ENCODE results near the gene GRID1.

Gene GRID1

DNA sequence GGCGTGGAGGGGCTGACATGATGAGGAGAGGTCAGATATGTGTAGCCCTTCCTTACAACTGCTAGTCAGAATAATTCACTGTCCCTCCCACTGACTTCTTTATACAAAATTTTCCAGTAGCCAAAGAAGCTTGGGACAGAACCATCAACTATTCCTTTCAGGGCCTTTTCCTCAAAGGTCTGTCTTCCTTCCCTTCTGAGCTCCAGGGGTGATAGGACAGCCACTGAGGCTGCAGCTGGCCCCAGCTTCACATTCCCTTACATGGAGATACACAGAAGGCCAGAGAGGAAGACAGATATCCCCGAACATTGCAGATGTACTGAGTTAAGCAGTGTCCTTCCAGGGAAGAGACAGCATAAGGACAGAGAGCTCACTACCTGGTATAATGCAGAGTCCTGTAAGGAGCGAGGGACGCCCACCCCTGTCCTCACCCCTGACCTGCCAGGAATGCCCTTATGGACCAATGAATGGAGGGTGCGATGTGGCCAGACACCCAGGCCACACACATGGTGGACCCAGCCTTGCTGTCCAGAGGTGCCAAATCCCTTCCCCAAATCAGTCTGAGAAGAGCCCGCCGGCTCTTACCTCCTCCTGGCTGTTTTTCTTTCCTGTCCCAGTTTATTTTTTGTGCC lies 754.7 kb downstream of the GRID1 start:
- no peak for DNase-seq (ENCODE audit: low read depth in 4 of 4, low spot score in 1 of 4)

DNA sequence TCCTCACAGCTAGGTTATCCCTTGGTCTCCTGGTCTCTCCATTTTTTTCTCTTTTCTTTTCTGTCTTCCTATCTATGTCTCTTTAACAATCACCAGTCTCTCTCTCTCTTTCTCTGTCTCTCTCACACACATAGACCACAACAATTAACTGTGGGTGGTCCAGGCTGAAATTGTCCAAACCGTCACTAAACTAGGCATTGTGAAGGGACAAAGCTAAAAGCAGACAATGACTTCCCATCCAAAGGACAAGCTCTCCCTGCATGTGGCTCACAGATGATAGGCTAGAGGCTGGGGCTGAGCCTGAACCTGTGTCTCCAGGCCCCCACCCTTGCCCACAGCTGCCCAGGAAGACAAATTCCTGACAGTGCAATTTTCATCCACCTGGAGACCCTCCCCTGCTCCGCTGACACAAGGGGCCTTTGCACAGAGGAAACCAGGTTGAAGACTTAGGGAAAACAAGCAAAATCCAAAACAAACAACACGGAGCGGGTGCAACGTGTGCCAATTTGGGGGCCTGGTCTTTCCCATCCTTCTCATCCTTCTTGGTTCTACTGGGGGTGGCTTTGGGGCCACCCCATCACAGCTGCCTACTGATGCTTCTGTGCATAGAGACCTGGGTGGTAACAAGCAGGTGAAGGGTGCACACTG lies 755.4 kb downstream of the GRID1 start:
- DNase-seq (ENCODE audit: low read depth in 4 of 4, low spot score in 1 of 4): no peak

DNA sequence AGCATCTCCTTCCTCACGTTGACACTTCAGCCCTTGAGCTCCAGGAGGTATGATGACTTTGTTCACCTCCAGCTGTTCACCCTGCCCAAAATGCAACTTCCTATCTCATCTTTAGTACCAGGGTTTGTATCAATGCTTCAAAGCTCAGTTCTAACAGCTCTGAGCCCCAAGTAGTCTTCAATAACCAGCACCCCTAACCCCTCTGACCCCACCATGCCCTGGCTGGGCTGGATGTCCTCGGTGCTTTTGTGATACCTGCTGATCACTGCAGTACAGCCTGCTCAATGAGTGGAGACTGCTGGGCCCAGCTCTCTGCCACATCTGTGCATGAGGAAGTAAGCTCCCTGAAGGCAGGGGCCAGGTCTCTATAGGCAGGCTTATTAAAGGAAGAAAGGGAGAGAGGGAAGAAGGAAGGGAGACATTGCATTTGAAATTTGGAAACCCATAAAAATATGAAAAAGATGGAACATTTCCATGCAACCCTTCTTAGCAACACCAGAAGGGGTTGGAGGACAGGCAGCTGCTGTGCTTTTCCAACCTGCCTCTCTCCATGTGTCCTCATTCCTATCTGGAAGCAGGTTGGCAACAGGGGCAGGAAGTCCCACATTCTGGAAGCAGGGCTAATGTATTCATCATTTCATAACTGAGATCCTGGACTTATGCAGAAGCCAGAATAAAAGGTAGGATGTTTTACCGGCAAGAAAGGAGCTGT lies 756.1 kb downstream of the GRID1 start:
- no peak for DNase-seq (ENCODE audit: low read depth in 4 of 4, low spot score in 1 of 4)

DNA sequence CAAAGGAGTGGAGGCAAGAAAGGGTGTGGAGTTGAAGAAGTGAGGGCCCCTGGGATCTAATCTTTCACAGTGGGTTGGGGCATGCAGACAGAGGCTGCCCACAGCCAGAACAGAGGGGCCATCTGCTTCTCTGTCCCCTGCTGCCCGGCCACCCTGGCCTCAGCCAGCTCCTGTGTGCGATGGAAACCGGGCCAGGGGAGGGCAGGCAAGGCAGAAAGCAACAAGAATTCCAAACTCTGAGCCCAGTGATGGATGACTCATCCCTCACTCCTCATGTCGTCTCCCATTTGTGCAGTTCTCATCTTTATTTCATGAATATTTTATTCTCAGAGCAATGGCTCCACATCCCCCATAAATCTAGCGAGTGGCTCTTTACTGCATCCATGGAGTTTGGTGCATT lies 757.1 kb downstream of the GRID1 start:
- no peak for DNase-seq (ENCODE audit: low read depth in 4 of 4, low spot score in 1 of 4)

GRCh38 chr10:85608706-85609105 lies 757.9 kb downstream of the GRID1 start:
- no peak for DNase-seq (ENCODE audit: low read depth in 4 of 4, low spot score in 1 of 4)

GRCh38 chr10:85607043-85607695 lies 759.4 kb downstream of the GRID1 start:
- DNase-seq (ENCODE audit: low read depth in 4 of 4, low spot score in 1 of 4): no peak

GRCh38 chr10:85606401-85606800 lies 760.2 kb downstream of the GRID1 start:
- no peak for DNase-seq (ENCODE audit: low read depth in 4 of 4, low spot score in 1 of 4)

GRCh38 chr10:85604884-85605283 lies 761.7 kb downstream of the GRID1 start:
- no peak for DNase-seq (ENCODE audit: low read depth in 4 of 4, low spot score in 1 of 4)

GRCh38 chr10:85604136-85604725 lies 762.4 kb downstream of the GRID1 start:
- DNase-seq (ENCODE audit: low read depth in 4 of 4, low spot score in 1 of 4): no peak

DNA sequence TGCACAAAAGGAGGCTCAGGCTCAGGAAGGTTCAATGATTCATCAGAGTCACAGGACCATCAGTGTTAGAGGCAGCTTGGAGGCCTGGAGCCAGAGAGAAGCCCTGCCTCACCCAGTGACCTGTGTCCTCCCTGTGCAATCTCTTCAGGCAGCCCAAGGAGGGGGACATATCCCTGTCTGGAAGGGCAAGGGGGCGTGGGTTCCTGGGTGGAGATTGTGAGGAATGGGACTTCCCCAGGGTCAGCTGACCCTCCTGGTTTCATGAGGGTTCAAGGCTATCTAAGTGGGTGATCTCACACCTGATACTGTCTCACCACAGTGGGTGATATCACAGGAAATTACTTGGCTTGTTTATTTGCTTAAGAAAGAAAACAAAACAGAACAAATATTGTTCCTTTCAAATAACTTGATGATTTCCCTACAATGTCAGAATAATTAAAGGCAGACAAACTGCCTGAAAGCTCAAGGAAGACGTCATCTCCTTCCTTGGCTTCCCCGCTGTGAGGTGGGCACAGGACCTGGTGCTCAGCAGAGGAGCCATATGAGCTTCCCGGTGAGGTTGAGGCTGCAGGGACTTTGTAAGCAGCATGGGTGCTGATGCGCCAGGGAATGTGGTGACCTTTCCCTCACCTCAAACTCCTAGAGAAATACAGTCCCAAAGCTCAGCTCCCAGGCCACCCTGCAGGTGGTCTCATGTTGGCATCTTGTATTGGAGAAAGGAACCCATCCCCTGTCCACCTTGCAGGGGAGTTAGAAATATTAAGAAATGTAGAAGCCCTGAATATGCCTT lies 763.2 kb downstream of the GRID1 start:
- DNase-seq (ENCODE audit: low read depth in 4 of 4, low spot score in 1 of 4): no peak

DNA sequence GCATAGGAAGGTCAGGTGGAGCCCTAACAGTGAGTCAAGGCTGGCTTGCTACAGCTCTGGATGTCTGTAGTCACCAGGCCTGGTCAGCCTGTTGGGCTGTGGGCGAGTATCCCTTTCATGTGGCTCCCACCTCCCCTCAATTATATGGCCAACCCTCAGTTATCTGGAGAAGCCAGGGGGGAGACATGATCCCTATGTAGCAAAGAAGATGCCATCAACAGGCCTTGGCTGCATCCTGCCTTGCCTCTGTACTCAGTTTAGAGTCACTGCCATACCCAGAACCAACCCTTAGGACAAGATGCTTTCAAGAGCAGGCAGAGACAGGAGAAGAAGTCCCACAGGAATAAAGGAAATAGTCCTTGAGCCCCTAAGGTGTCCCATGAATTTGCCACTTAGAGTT lies 763.9 kb downstream of the GRID1 start:
- DNase-seq (ENCODE audit: low read depth in 4 of 4, low spot score in 1 of 4): no peak

GRCh38 chr10:85602306-85602705 lies 764.3 kb downstream of the GRID1 start:
- DNase-seq (ENCODE audit: low read depth in 4 of 4, low spot score in 1 of 4): no peak

DNA sequence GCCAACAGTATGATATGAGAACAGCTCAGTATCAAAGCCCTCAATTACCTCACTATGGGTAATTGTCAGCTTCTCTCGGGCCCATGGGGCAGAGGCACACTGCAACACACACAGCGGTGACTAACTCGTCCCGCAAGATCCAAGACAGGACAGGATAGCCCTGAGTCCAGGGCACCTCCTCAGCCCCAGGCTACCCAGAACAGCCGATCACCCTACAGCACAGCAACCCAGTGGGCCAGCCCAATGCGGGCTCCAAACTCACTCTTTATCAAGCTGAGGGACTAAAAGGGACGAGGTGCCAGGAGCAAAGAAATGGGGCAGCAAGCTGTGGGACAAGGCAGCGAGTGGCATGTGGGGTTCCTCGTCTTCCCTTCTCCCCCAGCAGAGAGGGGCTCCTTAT lies 765.1 kb downstream of the GRID1 start:
- no peak for DNase-seq (ENCODE audit: low read depth in 4 of 4, low spot score in 1 of 4)

DNA sequence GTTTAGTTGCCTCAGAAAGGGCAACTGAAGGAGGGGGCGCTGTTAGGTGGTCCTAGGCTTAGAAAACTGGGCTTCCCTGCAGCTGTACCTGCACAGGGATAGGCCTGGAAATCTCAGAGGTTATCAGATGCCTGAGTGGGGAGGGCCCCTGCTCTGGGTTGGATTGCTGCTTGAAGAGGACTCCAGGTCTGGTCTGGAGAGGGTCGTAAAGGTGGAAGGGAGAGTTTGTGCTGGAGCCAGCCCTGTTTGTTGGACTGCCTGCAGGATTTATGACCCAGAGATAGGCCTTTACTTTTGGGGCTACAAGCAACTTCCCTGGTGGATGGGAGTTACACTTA lies 765.9 kb downstream of the GRID1 start:
- no peak for DNase-seq (ENCODE audit: low read depth in 4 of 4, low spot score in 1 of 4)

GRCh38 chr10:85600026-85600743 lies 766.4 kb downstream of the GRID1 start:
- no peak for DNase-seq (ENCODE audit: low read depth in 4 of 4, low spot score in 1 of 4)

DNA sequence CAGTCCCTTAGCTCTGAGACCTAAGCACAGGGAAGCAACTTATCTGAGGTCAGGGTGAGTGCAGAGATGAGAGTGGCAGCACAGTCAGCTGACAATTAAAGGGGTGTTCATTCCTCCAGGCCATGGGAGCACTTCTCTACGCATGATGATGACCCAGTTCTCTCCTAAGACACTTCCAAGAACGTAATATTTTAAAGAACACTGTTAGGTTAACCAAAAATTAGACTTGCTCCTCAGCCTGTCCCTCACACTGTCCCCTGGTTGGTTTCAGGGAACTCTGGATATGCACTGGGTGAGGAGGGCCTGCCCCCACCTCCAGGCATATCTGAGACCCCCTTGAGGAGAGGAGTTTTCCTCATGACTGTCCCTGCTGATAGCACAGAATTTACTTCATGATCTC lies 767.5 kb downstream of the GRID1 start:
- no peak for DNase-seq (ENCODE audit: low read depth in 4 of 4, low spot score in 1 of 4)

GRCh38 chr10:85598646-85599045 lies 767.9 kb downstream of the GRID1 start:
- no peak for DNase-seq (ENCODE audit: low read depth in 4 of 4, low spot score in 1 of 4)

DNA sequence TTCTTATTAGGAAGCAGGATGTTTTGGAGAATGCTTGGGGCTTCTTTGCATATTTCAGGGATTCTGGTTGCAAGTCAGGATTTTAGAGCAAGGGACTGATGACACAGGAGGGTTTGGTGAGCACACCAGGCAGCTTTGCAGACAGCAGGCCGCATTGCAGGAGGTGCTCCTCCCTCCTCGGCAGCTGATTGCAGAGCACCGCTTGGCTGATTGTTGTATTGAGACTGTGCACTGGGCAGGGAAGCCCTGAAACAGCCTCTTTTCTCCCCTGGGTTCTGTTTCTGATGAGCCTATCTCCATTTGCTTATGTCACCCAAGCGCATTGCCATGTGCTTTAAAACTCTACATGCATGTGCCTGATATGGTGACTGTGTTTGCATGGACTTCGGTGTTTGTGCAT lies 769.6 kb downstream of the GRID1 start:
- DNase-seq (ENCODE audit: low read depth in 4 of 4, low spot score in 1 of 4): no peak

- DNase-seq (ENCODE audit: low read depth in 4 of 4, low spot score in 1 of 4): no peak
Measured at GRCh38 chr10:85596389-85596788, 770.2 kb downstream of the GRID1 start.

GRCh38 chr10:85594239-85594638 lies 772.4 kb downstream of the GRID1 start:
- no peak for DNase-seq (ENCODE audit: low read depth in 4 of 4, low spot score in 1 of 4)

Measured in stimulated activated CD4-positive, alpha-beta T cell treated with anti-CD3 and anti-CD28 coated beads, Interleukin-1b, Interleukin-23, amount 100 ng/mL, for 24 hours (primary cell).